ENCODE results near the gene RBMS2.

The RBMS2 gene

GRCh38 chr12:56633468-56634241, 112.0 kb downstream of the RBMS2 start:
- TF ChIP-seq TSHZ2 (CRISPR knock-in tag; IDR thresholded peaks at IDR 0.05): no peak
- no peak for ATAC-seq

DNA sequence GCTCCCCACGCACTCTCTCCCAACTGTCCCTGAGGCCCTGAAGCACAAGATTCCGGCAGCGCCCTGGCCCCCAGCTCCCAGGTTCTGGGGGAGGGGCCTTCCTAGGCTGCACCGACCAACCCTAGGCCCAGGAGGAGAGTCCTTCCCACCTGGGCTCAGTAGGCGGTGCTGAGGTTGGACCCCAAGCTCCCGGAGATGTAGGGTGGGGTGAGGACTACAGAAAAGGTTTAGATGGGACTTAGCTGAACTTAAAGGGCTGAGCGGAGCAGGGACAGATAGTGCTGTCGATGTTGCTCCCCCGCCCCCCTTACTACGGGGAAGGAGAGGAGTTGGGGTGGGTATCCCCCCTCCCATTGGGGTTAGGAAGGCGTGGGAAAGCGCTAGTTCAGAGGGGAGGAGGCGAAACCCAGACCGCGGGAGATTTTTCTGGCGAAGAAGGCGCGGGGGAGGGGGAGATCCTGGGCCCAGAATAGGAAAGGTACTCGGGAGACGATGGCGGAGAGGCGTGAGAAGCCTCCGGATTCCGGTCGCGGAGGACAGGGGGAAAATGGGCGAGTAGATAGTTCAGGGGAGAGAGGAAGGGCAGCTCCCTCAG, 112.7 kb downstream of the RBMS2 start:
- TF ChIP-seq GLIS3 (CRISPR knock-in tag; IDR thresholded peaks at IDR 0.05) (no peak), TSHZ2 (CRISPR knock-in tag; IDR thresholded peaks at IDR 0.05) (no peak), RARB (CRISPR knock-in tag; IDR thresholded peaks at IDR 0.05) (no peak), TCF4 (CRISPR knock-in tag; IDR thresholded peaks at IDR 0.05; ENCODE audit: borderline replicate concordance) (no peak), ARNTL (CRISPR knock-in tag; IDR thresholded peaks at IDR 0.05; ENCODE audit: borderline replicate concordance, low read depth) (no peak), BACH2 (CRISPR knock-in tag; IDR thresholded peaks at IDR 0.05; ENCODE audit: borderline replicate concordance) (no peak), POU6F1 (CRISPR knock-in tag; IDR thresholded peaks at IDR 0.05; ENCODE audit: borderline replicate concordance, low read depth) (no peak), ZNF565 (CRISPR knock-in tag; conservative IDR thresholded peaks at IDR 0.05; ENCODE audit: low read depth) (no peak), TOX (CRISPR knock-in tag; IDR thresholded peaks at IDR 0.05; ENCODE audit: borderline replicate concordance) (no peak), ZFP3 (CRISPR knock-in tag; IDR thresholded peaks at IDR 0.05) (no peak), ESRRG (CRISPR knock-in tag; IDR thresholded peaks at IDR 0.05) (no peak), ZNF8 (CRISPR knock-in tag; IDR thresholded peaks at IDR 0.05) (no peak), CSDC2 (CRISPR knock-in tag; IDR thresholded peaks at IDR 0.05) (no peak), PPARA (CRISPR knock-in tag; IDR thresholded peaks at IDR 0.05; ENCODE audit: borderline replicate concordance) (no peak), ISL1 (CRISPR knock-in tag; IDR thresholded peaks at IDR 0.05) (no peak), ZNF70 (CRISPR knock-in tag; IDR thresholded peaks at IDR 0.05) (no peak), ZC3H10 (CRISPR knock-in tag; IDR thresholded peaks at IDR 0.05) (no peak)
- TF ChIP-seq, protein P1, sequence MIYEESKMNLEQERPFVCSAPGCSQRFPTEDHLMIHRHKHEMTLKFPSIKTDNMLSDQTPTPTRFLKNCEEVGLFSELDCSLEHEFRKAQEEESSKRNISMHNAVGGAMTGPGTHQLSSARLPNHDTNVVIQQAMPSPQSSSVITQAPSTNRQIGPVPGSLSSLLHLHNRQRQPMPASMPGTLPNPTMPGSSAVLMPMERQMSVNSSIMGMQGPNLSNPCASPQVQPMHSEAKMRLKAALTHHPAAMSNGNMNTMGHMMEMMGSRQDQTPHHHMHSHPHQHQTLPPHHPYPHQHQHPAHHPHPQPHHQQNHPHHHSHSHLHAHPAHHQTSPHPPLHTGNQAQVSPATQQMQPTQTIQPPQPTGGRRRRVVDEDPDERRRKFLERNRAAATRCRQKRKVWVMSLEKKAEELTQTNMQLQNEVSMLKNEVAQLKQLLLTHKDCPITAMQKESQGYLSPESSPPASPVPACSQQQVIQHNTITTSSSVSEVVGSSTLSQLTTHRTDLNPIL (CRISPR knock-in tag; IDR thresholded peaks at IDR 0.05; ENCODE audit: low read depth): no peak
- ATAC-seq: no peak

DNA sequence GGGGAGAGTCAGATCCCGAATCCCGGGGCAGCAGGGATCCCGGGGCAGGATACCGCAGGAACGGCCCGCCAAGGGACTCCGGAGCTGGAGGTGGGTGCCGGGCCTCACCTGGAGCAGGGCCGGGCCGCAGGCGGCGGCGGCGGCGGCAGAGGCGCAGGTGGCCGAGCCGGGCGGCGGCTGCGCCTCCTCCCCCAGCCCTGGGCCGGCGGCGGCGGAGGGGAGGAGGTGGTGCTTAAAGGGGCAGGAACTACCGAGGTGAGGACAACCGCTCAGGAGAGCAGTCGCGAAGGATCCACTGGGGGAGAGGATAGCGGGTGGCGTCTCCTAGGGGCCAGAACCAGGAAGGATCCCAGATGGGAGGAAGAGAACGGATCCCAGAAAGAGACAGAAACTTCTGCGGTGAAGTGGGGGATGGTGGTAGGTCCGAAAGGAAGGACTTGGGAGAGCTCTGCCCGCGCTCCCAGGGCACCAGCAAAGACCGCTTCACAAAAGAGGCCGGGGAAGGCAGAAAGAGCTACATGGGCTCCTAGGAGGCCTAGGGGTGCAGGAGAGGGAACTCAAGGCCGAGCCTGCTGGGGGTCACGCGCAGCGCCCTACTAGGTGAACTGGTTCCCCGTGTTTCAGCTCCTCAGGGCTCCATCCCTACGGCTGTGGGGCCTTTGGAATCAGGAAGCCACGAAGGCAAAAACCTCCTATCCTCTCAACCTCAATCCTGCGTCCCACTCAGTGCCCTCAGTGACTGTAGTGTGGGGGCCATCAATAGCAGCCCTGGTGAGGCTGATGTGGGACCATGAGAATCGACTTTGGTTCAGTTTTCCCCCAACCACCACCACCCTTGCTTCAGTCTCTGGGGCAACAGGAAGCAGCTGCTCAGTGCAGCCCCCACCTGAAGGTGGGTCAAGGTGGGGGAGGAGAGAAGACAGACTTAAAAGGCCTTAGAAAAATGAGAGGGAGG, 113.5 kb downstream of the RBMS2 start:
- ATAC-seq: peak; percentile 56
- no peak for TF ChIP-seq ZC3H10 (CRISPR knock-in tag; IDR thresholded peaks at IDR 0.05)
- no peak for TF ChIP-seq TSHZ2 (CRISPR knock-in tag; IDR thresholded peaks at IDR 0.05)
- no peak for TF ChIP-seq SNAI2 (CRISPR knock-in tag; IDR thresholded peaks at IDR 0.05)
- TF ChIP-seq ARNTL (CRISPR knock-in tag; IDR thresholded peaks at IDR 0.05; ENCODE audit: borderline replicate concordance, low read depth): no peak
- no peak for TF ChIP-seq ESRRG (CRISPR knock-in tag; IDR thresholded peaks at IDR 0.05)
- no peak for TF ChIP-seq ZFP3 (CRISPR knock-in tag; IDR thresholded peaks at IDR 0.05)
- no peak for TF ChIP-seq ZNF70 (CRISPR knock-in tag; IDR thresholded peaks at IDR 0.05)
- TF ChIP-seq ZNF8 (CRISPR knock-in tag; IDR thresholded peaks at IDR 0.05): no peak
- no peak for TF ChIP-seq ZNF565 (CRISPR knock-in tag; conservative IDR thresholded peaks at IDR 0.05; ENCODE audit: low read depth)
- no peak for TF ChIP-seq ZFP30 (CRISPR knock-in tag; IDR thresholded peaks at IDR 0.05)
- no peak for TF ChIP-seq ISL1 (CRISPR knock-in tag; IDR thresholded peaks at IDR 0.05)
- no peak for TF ChIP-seq GLIS3 (CRISPR knock-in tag; IDR thresholded peaks at IDR 0.05)
- TF ChIP-seq TCF4 (CRISPR knock-in tag; IDR thresholded peaks at IDR 0.05; ENCODE audit: borderline replicate concordance): no peak
- no peak for TF ChIP-seq OSR1 (CRISPR knock-in tag; IDR thresholded peaks at IDR 0.05)
